ENCODE data around the gene PDZD4.

The PDZD4 gene

DNA sequence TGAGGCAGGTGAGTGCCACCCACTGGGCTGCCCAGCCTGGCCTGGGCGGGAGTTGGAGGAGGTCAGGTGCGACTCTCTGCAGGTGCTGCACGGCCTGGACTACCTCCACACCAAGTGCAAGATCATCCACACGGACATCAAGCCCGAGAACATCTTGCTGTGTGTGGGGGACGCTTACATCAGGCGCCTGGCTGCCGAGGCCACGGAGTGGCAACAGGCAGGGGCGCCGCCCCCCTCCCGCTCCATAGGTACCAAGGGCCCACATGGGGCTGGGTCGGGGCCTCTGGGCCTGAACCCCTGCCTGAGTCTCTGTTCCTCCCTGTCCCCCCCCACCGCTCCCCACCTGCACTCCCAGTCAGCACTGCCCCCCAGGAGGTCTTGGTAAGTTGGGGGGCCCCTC lies 47.5 kb downstream of the PDZD4 start:
- no peak overlapping the region for H3K4me3 ChIP-seq (ENCODE audit: low read length)
- TF ChIP-seq ZNF274 (IDR thresholded peaks at IDR 0.05; ENCODE audit: low read depth, low read length) = no peak

- TF ChIP-seq ZNF274 (IDR thresholded peaks at IDR 0.05; ENCODE audit: low read depth, low read length) = no peak
- H3K4me3 ChIP-seq (ENCODE audit: low read length) = no peak overlapping the region
These were observed 48.0 kb downstream of the PDZD4 start for GRCh38 chrX:153782313-153782712.

- H3K4me3 ChIP-seq (ENCODE audit: low read length) = no peak overlapping the region
- TF ChIP-seq ZNF274 (IDR thresholded peaks at IDR 0.05; ENCODE audit: low read depth, low read length) = no peak
These were observed 48.8 kb downstream of the PDZD4 start for GRCh38 chrX:153781428-153782047.

- no peak for TF ChIP-seq ZNF274 (IDR thresholded peaks at IDR 0.05; ENCODE audit: low read depth, low read length)
- no peak within 1 kb of the TSS for H3K4me3 ChIP-seq (ENCODE audit: low read length)
These were observed 49.5 kb downstream of the PDZD4 start, which contains the start of gene SRPK3 for GRCh38 chrX:153780678-153781427. Gene SRPK3, plus strand, starts transcription at chrX:153781041. Its CDS starts 46 bp downstream, at chrX:153781087.

DNA sequence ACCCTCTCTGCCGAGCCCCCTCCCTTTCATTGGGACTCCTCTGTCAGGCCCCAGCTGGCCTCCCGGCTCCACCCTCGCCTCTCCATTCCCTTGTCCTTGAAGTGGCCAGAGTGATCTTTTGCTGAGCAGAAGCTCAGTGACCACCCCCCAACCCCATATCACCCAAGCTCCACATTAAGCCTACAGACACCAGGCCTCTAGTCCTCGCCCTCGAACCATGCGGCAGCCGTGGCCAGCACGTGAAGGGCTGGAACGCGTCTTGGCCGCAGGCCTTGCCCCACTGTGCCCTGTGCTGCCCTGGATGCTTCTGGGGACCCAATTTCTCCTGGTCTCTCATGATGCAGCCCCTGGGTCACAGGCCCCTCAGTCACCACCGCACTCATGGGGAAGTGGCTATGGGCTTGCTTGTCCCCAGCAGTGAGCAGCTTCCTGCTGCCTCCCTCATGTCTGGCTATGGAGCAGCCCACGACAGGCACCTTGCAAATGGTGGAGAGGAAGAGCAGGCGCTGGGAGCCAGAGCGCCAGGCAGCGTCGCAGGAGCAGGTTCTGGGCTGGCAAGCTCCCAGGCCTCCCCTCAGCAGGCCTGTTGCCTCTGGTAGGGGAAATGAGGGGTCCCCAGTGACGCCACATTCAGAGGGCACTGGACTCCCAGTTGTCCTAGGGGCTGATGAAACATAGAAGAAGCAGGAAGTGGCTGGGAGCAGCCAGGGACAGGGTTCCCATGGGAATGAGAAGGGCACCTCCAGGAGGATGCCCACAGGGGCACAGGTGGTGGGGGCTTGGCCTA lies 50.3 kb downstream of the PDZD4 start:
- no peak overlapping the region for H3K4me3 ChIP-seq (ENCODE audit: low read length)
- no peak for TF ChIP-seq ZNF274 (IDR thresholded peaks at IDR 0.05; ENCODE audit: low read depth, low read length)

DNA sequence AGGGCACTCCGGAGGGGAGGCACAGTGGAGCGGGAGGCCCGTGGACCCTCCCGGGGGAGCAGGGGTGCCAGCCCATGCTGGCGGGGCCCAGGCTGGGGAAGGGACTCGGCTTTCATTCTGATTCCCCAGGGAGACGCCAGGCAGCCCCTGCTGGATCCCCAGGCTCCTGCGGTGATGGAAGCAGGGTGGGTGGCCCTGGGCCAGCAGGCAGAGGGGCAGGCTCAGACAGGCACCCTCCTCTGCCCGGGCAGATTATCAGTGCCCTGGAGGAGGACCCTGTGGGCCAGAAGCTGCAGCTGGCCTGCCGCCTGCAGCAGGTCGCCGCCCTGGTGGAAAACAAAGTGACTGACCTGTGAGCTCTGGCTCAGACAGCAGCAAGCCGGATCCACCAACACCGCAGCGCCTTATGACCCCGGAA lies 51.7 kb downstream of the PDZD4 start:
- TF ChIP-seq ZNF274 (IDR thresholded peaks at IDR 0.05; ENCODE audit: low read depth, low read length) = no peak
- H3K4me3 ChIP-seq (ENCODE audit: low read length) = no peak overlapping the region

DNA sequence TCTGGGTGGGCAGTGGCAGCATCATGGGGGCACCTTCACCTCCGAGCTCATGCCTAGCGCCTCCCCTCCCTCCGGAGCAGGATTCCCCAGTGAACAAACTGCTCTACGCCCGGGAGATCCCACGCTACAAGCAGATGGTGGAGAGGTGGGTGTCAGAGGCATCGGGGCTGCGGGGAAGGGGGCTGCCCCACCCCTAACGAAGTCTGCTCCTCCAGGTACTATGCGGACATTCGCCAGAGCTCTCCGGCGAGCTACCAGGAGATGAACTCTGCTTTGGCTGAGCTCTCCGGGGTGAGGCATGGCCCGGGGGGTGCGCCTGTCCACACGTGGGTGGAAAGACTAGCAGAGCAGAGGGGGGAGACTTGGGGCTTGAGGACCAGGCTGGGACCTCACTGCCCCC lies 52.2 kb downstream of the PDZD4 start:
- TF ChIP-seq ZNF274 (IDR thresholded peaks at IDR 0.05; ENCODE audit: low read depth, low read length) = no peak
- no peak overlapping the region for H3K4me3 ChIP-seq (ENCODE audit: low read length)

DNA sequence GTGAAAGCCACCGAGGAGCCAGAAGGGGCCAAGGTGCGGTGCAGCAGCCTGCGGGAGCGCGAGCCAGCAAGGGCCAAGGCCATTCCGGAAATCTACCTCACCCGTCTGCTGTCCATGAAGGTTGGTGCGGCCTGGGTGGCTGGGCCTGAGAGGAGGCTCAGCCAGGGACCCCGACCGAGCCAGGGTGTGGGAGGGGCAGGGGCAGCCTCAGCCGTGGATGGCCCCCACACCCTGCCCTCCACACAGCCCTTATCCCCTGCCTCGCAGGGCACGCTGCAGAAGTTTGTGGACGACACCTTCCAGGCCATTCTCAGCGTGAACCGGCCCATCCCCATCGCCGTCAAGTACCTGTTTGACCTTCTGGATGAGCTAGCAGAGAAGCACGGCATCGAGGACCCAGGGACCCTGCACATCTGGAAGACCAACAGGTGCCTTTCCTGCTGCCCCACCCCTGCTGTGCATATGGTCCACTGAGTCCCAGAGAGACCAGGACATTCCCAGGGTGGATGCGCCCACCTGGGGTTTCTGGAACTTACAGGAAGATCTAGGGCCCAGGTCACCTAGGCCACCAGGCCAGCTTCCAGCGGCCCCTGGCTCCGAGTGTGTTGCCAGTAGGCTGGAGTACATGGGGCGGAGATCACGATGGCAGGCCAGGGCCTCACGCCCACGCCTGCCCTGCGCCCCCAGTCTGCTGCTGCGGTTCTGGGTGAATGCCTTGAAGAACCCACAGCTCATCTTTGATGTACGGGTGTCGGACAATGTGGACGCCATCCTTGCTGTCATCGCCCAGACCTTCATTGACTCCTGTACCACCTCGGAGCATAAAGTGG lies 52.9 kb downstream of the PDZD4 start:
- H3K4me3 ChIP-seq (ENCODE audit: low read length) = no peak overlapping the region
- no peak for TF ChIP-seq ZNF274 (IDR thresholded peaks at IDR 0.05; ENCODE audit: low read depth, low read length)

GRCh38 chrX:153776611-153777045 lies 53.7 kb downstream of the PDZD4 start:
- H3K4me3 ChIP-seq (ENCODE audit: low read length) = no peak overlapping the region

GRCh38 chrX:153776120-153776599 lies 54.2 kb downstream of the PDZD4 start:
- H3K4me3 ChIP-seq (ENCODE audit: low read length) = no peak overlapping the region
- no peak for TF ChIP-seq ZNF274 (IDR thresholded peaks at IDR 0.05; ENCODE audit: low read depth, low read length)

More at GRCh38 chrX:153776611-153777045, 53.7 kb downstream of the PDZD4 start:
- no peak for TF ChIP-seq ZNF274 (IDR thresholded peaks at IDR 0.05; ENCODE audit: low read depth, low read length)

DNA sequence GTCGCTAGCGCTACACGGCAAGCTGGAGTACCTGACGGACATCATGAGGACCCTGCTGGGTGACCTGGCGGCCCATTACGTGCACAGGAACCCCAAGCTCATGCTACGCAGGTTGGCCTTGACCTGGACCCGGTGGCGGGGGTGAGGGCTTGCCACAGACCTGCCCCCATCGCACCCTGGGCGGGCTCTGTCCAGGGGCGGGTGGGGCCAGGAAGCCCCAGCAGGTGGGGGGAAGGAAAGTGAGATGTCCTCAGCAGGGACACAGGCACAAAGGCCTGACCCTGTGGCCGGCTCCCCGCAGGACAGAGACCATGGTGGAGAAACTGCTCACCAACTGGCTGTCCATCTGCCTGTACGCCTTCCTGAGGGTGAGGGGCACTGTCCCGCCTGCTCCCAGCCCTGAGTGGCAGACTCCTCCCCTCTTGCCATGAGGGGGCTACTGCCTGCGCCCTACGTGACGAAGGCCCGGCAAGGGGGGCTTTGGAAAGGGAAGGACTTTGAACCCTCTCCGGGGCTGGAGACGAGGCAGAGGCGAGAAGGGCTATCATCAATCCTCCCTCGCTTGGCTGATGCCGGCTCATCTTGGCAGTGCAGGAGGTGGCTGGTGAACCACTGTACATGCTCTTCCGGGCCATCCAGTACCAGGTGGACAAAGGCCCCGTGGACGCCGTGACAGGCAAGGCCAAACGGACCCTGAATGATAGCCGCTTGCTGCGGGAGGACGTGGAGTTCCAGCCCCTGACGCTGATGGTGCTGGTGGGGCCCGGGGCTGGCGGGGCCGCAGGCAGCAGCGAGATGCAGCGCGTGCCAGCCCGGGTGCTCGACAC lies 54.8 kb downstream of the PDZD4 start:
- no peak overlapping the region for H3K4me3 ChIP-seq (ENCODE audit: low read length)
- TF ChIP-seq ZNF274 (IDR thresholded peaks at IDR 0.05; ENCODE audit: low read depth, low read length) = no peak

- no peak for TF ChIP-seq ZNF274 (IDR thresholded peaks at IDR 0.05; ENCODE audit: low read depth, low read length)
- H3K4me3 ChIP-seq (ENCODE audit: low read length) = no peak overlapping the region
These were observed 55.6 kb downstream of the PDZD4 start for GRCh38 chrX:153774576-153775292.
